Endothelial cell of umbilical vein (primary cell): ENCODE data around the gene CCS. TPM values are rescaled to one million over a fixed set of nuclear protein-coding genes. Genes with fewer than 3 reads are reported as not detected.
"Not testable (repeated sequence)": the region's sequence is repeated elsewhere in the genome, so short reads cannot be mapped to it uniquely, and the experiment has no call there.

ENCODE experiments used
- BruUV-seq: library from RNA; stranded (reverse); fragments of 400-500 nt; replicated peaks from 2 replicates; lab custom pipeline; 2021; lab: Mats Ljungman, UMichigan
- CTCF ChIA-PET: fragments of 300-600, 350-600 bp; sonication (Branson Sonifier 250); formaldehyde crosslinking; loops from one replicate; lab custom pipeline; 2021; ENCODE audit warnings: antibody characterized with exemption, inconsistent platforms; lab: Charles Lee
- POLR2A ChIA-PET: fragments of 300-600, 350-600 bp; sonication (Branson Sonifier 250); formaldehyde crosslinking; loops from one replicate; lab custom pipeline; 2021; ENCODE audit warnings: antibody characterized with exemption, inconsistent platforms; lab: Charles Lee
- DNase-seq: peaks from one replicate; pipeline ENCODE4 v3.0.0-alpha.2; 2011; ENCODE audit warnings: low read depth, low spot score
- FAIRE-seq: peaks from 2 replicates; lab custom pipeline; 2011; peaks lifted over from hg19 to GRCh38; lab: Jason Lieb, UNC
- H2AFZ ChIP-seq: 2 replicates; pipeline ENCODE4 v1.6.0; 2012; ENCODE audit warnings: low read depth, low read length, control low read depth, inconsistent platforms
- H3K27ac ChIP-seq: 2 replicates; pipeline ENCODE4 v1.5.1; 2011; ENCODE audit warnings: low read depth, mild to moderate bottlenecking, control low read depth, low read length, moderate library complexity; ENCODE audit not compliant: insufficient read depth
- H3K27me3 ChIP-seq, 2 experiments: 2 replicates each; pipeline versions ENCODE4 v1.6.0 to v1.6.1; 2011; ENCODE audit warnings: low read length in 2 of 2, mixed read lengths in 1 of 2; ENCODE audit not compliant: control insufficient read depth in 2 of 2, insufficient read depth in 2 of 2
- H3K36me3 ChIP-seq, 2 experiments: 2 replicates in 1 of 2; 3 replicates in 1 of 2; pipeline ENCODE4 v1.5.1; 2011; ENCODE audit warnings: low read length in 2 of 2, mild to moderate bottlenecking in 1 of 2, moderate library complexity in 1 of 2; ENCODE audit not compliant: control insufficient read depth in 2 of 2, insufficient read depth in 2 of 2; ENCODE audit errors: extremely low read depth in 1 of 2
- H3K4me1 ChIP-seq: 3 replicates; pipeline ENCODE4 v1.5.1; 2011; ENCODE audit warnings: mild to moderate bottlenecking, low read length; ENCODE audit not compliant: control insufficient read depth, insufficient read depth; ENCODE audit errors: extremely low read depth
- H3K4me2 ChIP-seq: 2 replicates; pipeline ENCODE4 v1.6.1; 2011; ENCODE audit warnings: low read length, control low read depth, mixed read lengths; ENCODE audit not compliant: insufficient read depth
- H3K4me3 ChIP-seq, 3 experiments: fragments of 200-600 bp in 1 of 3; sonication (generic), shearing (Covaris generic) in 1 of 3; replicated peaks in 1 of 3; 2 replicates each; pipeline ENCODE4 v1.5.1; 2011 to 2016; ENCODE audit warnings: control low read depth in 3 of 3, low read length in 3 of 3, mild to moderate bottlenecking in 2 of 3, inconsistent platforms in 1 of 3, low read depth in 1 of 3, moderate library complexity in 1 of 3; ENCODE audit not compliant: insufficient read depth in 1 of 3
- H3K79me2 ChIP-seq: 2 replicates; pipeline ENCODE4 v1.6.0; 2012; ENCODE audit warnings: low read length, inconsistent platforms; ENCODE audit not compliant: control insufficient read depth, insufficient read depth
- H3K9ac ChIP-seq: replicated peaks from 2 replicates; pipeline ENCODE3; 2011; ENCODE audit warnings: low read length, control low read depth; ENCODE audit not compliant: insufficient read depth; ENCODE audit errors: extremely low read depth
- H3K9me1 ChIP-seq: replicated peaks from 3 replicates; pipeline ENCODE4 v1.6.0; 2011; ENCODE audit warnings: mild to moderate bottlenecking, low read length; ENCODE audit not compliant: control insufficient read depth, insufficient read depth; ENCODE audit errors: extremely low read depth
- H3K9me3 ChIP-seq: replicated peaks from 2 replicates; pipeline ENCODE4 v1.5.1; 2012; ENCODE audit warnings: low read length, inconsistent platforms; ENCODE audit not compliant: control insufficient read depth, insufficient read depth
- H4K20me1 ChIP-seq: replicated peaks from 2 replicates; pipeline ENCODE3; 2011; ENCODE audit warnings: mild to moderate bottlenecking, low read length; ENCODE audit not compliant: control insufficient read depth, insufficient read depth; ENCODE audit errors: extremely low read depth
- EZH2 ChIP-seq: IDR thresholded peaks from 2 replicates; pipeline ENCODE4 v1.6.1; 2012; ENCODE audit warnings: borderline replicate concordance, low read depth, mild to moderate bottlenecking, moderate library complexity, low read length, inconsistent platforms; ENCODE audit not compliant: severe bottlenecking
- POLR2A ChIP-seq: IDR thresholded peaks from 2 replicates; pipeline ENCODE4 v1.6.1; 2012; ENCODE audit warnings: low read depth, mild to moderate bottlenecking, control low read depth, low read length
- POLR2AphosphoS5 ChIP-seq: IDR thresholded peaks from 2 replicates; pipeline ENCODE4 v1.6.1; 2012; ENCODE audit warnings: low read depth, mild to moderate bottlenecking, control low read depth, low read length, moderate library complexity; ENCODE audit not compliant: insufficient read depth
- dilution Hi-C: fragments of 300-500 bp; cut with MboI; formaldehyde crosslinking; loops from one replicate; pipeline ENCODE4 v1.15.0; 2019; ENCODE audit warnings: low sequenced_read_pairs; ENCODE audit not compliant: extremely low pct_ligation_motif_present
- intact Hi-C: fragments of 100-400 bp; cut with micrococcal nuclease; formaldehyde crosslinking; loops from one replicate; pipeline ENCODE4 v1.10.0; 2022
- polyA plus RNA-seq, 4 experiments: library from polyadenylated mRNA; depleted of rRNA in 3 of 4; stranded (reverse) in 3 of 4; unstranded in 1 of 4; fragments of >200 nt; gene quantifications; 2 replicates each; pipeline versions ENCODE4 v1.2.1 to v1.2.3, GENCODE V29; 2011 to 2012; ENCODE audit warnings: missing spikeins in 1 of 4
- total RNA-seq: library from RNA; stranded (reverse); gene quantifications from 2 replicates; pipeline ENCODE4 v1.2.3, GENCODE V29; 2021
- TF ChIP-seq, protein P1 (sequence below), 2 donors: IDR thresholded peaks; 1 replicate in 1 of 2; 2 replicates in 1 of 2; pipeline ENCODE4 v1.5.1; 2011; ENCODE audit warnings: low read length in 2 of 2, mild to moderate bottlenecking in 2 of 2, moderate library complexity in 2 of 2, control low read depth in 1 of 2, inconsistent platforms in 1 of 2, low read depth in 1 of 2; ENCODE audit not compliant: insufficient read depth in 1 of 2; ENCODE audit errors: extremely low read depth in 1 of 2

Gene CCS
- total and polyA plus RNA-seq, 2 donors (not counting 3 experiments of a cell fraction or from before 2014, with no cell fraction given), result 38.7 to 39.0 TPM

DNA sequence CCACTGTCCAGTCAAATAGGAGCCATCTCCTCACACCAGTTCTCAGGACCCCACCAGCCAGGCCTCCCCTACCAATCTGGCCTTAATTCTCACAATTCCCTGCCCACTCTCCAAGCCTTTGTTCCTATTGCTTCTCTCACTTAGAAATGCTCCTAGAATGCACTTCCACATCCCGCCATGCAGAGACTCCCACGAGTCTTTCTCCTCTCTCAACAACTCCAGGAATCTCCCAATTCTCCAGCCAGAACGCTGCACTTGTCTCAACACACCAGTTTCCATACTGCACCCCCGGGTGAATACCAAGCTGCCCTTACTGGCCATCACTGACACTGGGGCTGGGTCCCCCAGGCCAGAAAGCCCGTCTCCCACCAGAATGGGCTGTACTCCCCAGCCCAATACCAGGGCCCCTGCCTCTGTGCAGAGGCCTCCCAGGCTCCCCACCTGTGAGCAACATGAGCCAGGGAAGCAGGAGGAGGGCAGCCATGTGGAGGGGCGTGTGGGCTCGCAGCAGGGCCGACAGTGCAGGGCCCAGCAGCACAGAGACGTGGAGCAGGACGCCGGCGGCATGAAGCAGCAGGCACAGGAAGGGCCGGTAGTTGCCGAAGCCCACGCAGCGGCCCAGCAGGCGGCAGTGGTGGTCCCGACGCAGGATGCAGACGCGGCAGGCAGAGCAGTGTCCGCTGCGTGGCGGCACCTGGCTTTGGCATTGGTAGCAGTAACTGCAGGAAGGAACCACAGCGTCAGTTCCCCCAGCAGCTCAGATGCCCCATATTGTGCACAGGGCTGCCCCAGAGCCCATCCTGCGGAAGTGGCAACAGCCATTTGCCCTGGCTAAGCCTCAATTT, 49.5 kb upstream of the CCS start:
- Histone ChIP-seq H3K4me2 (peak overlapping the region; percentile 41), H2AFZ (peak overlapping the region; percentile 47)
- BruUV-seq, result no TSS peak

DNA sequence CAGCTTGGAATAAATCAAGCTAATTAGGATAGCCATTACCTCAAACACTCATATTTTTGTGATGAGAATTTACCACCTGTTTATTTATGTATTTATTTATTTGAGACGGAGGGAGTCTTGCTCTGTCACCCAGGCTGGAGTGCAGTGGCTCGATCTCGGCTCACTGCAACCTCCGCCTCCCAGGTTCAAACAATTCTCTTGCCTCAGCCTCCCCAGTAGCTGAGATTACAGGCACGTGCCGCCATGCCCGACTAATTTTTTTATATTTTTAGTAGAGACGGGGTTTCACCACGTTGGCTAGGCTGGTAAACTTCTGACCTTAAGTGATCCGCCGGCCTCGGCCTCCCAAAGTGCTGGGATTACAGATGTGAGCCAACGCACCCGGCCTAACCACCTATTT, 48.0 kb upstream of the CCS start:
- POLR2A ChIA-PET, result interaction anchor here (1.4 to 1.9 kb wide), 2 partner anchors 72 to 132 kb away, joined by 5 to 9 read pairs; partner anchors contain the start of genes RBM14 and RBM4B
- H3K4me1 ChIP-seq, result peaks cover 33% of the 10 kb centered on the region

More for the DNA sequence above, 49.5 kb upstream of the CCS start:
- POLR2A ChIA-PET, result interaction anchor here (0.6 kb wide), 1 partner anchor 609 kb away, joined by 3 read pairs; no protein-coding TSS in a partner anchor
- FAIRE-seq (peak; percentile 94), DNase-seq (peak; percentile 91)
- Histone ChIP-seq H3K4me3 (peak overlapping the region in 2 of 3 experiments; percentile 0 to 1), H3K4me1 (peaks cover 33% of the 10 kb centered on the region), H3K9ac (peak overlapping the region; percentile 25), H3K79me2 (peaks cover 5% of the 10 kb centered on the region), H3K27me3 (no peaks in the 10 kb centered on the region), H4K20me1 (no peaks in the 10 kb centered on the region), H3K36me3 (peaks cover 0 to 14% of the 10 kb centered on the region in 2 experiments), H3K9me1 (no peaks in the 10 kb centered on the region), H3K27ac (peak overlapping the region; percentile 61), H3K9me3 (no peaks in the 10 kb centered on the region)
- CTCF ChIA-PET, result interaction anchor here (2.2 to 2.8 kb wide), 2 partner anchors 11 to 135 kb away, joined by 8 to 28 read pairs; partner anchors contain the start of gene RBM4B
- TF ChIP-seq POLR2A (peak; percentile 78), EZH2 (no peak), POLR2AphosphoS5 (peak; percentile 92)
- TF ChIP-seq, protein P1, sequence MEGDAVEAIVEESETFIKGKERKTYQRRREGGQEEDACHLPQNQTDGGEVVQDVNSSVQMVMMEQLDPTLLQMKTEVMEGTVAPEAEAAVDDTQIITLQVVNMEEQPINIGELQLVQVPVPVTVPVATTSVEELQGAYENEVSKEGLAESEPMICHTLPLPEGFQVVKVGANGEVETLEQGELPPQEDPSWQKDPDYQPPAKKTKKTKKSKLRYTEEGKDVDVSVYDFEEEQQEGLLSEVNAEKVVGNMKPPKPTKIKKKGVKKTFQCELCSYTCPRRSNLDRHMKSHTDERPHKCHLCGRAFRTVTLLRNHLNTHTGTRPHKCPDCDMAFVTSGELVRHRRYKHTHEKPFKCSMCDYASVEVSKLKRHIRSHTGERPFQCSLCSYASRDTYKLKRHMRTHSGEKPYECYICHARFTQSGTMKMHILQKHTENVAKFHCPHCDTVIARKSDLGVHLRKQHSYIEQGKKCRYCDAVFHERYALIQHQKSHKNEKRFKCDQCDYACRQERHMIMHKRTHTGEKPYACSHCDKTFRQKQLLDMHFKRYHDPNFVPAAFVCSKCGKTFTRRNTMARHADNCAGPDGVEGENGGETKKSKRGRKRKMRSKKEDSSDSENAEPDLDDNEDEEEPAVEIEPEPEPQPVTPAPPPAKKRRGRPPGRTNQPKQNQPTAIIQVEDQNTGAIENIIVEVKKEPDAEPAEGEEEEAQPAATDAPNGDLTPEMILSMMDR (IDR thresholded peaks at IDR 0.05; ENCODE audit: extremely low read depth in 1 of 2, insufficient read depth in 1 of 2, low read depth in 1 of 2, low read length in 2 of 2), result peak; percentile 72 to 94
- dilution Hi-C loops (no loop called here), intact Hi-C loops (loop anchor here (1.0 to 2.0 kb wide), 3 partner anchors 33 to 135 kb away; partner anchors contain the start of gene BBS1)

More for the DNA sequence above, 48.0 kb upstream of the CCS start:
- H3K27ac ChIP-seq, result peak overlapping the region; percentile 62
- H4K20me1 ChIP-seq, H3K9me1 ChIP-seq, dilution Hi-C loops, H3K27me3 ChIP-seq, DNase-seq, H3K9me3 ChIP-seq, H3K36me3 ChIP-seq, FAIRE-seq, H3K79me2 ChIP-seq, H2AFZ ChIP-seq: not testable (repeated sequence)
- H3K9ac ChIP-seq, result peak overlapping the region; percentile 85
- peak overlapping the region; percentile 70 to 81 (median 78) for H3K4me3 ChIP-seq
- BruUV-seq, result TSS peak; percentile 56
- intact Hi-C loops, result loop anchor here (1.0 kb wide), 1 partner anchor 94 kb away; no protein-coding TSS in a partner anchor
- peak overlapping the region; percentile 91 for H3K4me2 ChIP-seq
- CTCF ChIA-PET, result interaction anchor here (1.3 to 2.2 kb wide), 2 partner anchors 107 to 133 kb away, joined by 3 to 25 read pairs; partner anchors contain the start of genes MRPL11 and RBM4B
